Peyer's patch (tissue), 4 donors: Measurements from ENCODE around the gene SLC7A11. TPM values are rescaled to one million over a fixed set of nuclear protein-coding genes. Genes with fewer than 3 reads are reported as not detected.

Source experiments
- DNase-seq, 3 donors: peaks; one replicate each; pipeline ENCODE4 v3.0.0-alpha.2; 2017 to 2019
- H3K27ac ChIP-seq, 4 donors: fragments of 200-600 bp; sonication (generic); one replicate each; pipeline ENCODE4 v1.5.1; 2016 to 2019
- H3K27me3 ChIP-seq, 2 donors: fragments of 200-600 bp; sonication (generic); one replicate each; pipeline ENCODE4 v1.5.1; 2019
- H3K36me3 ChIP-seq, 3 donors: fragments of 200-600 bp; sonication (generic); one replicate each; pipeline ENCODE4 v1.5.1; 2016 to 2019
- H3K4me1 ChIP-seq, 4 donors: fragments of 200-600 bp; sonication (generic); one replicate each; pipeline ENCODE4 v1.5.1; 2016 to 2019
- H3K4me3 ChIP-seq, 4 donors: fragments of 200-600 bp; sonication (generic); 1 replicate in 3 of 4; 2 replicates in 1 of 4; pipeline ENCODE4 v1.5.1; 2016 to 2019; ENCODE audit warnings: mild to moderate bottlenecking in 1 of 4
- H3K9me3 ChIP-seq, 4 donors: fragments of 200-600 bp; sonication (generic); one replicate each; pipeline ENCODE4 v1.5.1; 2016 to 2019; ENCODE audit warnings: mild to moderate bottlenecking in 1 of 4
- POLR2A ChIP-seq, 2 donors: fragments of 450-650 bp; IDR thresholded peaks; one replicate each; pipeline ENCODE4 v1.5.1; 2017; ENCODE audit warnings: antibody characterized with exemption in 2 of 2, mild to moderate bottlenecking in 2 of 2, moderate library complexity in 2 of 2
- total RNA-seq, 4 donors: library from RNA; depleted of rRNA; stranded (reverse); fragments of >200 nt; gene quantifications; one replicate each; pipeline ENCODE4 v1.1.0, GENCODE V29; 2016
- TF ChIP-seq, protein P1 (sequence below), 6 experiments: fragments of 450-650 bp in 4 of 6; fragments of 200-600 bp in 2 of 6; sonication (generic) in 1 of 6; IDR thresholded peaks; one replicate each; pipeline ENCODE4 v1.5.1; 2017 to 2019; ENCODE audit warnings: antibody characterized with exemption in 6 of 6, mild to moderate bottlenecking in 3 of 6, moderate library complexity in 1 of 6

SLC7A11 gene
- total RNA-seq, 4 donors from 2014 or later, result under 0.01 to 0.88 (median 0.64) TPM

DNA sequence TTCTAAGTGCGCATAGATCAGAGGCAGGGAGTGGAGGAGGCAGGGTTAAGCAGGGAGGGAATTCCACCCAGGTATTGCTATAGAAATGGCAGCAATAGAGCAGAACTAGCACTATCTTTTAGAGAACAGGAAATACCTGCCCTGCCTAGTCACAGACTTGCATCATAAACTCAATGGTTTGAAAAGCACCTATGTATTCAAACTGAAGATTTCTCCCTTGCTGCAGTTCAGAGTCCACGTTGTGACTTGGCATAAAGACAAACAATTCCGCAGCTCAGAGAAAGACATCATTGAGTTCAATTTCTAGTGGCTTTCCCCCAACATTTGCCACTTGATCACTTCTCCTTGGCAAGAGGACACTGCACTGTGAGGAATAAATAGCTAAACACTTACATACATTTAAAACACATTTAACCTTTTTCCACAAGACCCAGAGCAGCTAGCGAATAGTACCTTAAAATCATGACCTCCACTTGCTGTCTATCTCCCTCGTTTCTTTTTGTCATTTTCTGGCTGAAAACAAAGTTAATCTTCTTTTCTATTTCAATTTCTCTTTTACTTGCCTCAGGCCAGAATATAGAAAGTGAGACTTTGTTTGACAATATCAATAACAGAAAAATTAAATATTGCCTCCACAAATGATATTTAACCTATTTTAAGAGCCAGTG, 42.4 kb downstream of the SLC7A11 start:
- Histone ChIP-seq H3K36me3 (no peaks in the 10 kb centered on the region), H3K4me1 (no peaks in the 10 kb centered on the region), H3K27me3 (no peaks in the 10 kb centered on the region), H3K4me3 (peak overlapping the region in 1 of 4 donors; percentile 30), H3K27ac (peak overlapping the region in 2 of 4 donors; percentile 52 to 75), H3K9me3 (no peaks in the 10 kb centered on the region)
- peak in 1 of 3 donors; percentile 67 for DNase-seq
- TF ChIP-seq POLR2A (IDR thresholded peaks at IDR 0.05), result no peak
- TF ChIP-seq, protein P1, sequence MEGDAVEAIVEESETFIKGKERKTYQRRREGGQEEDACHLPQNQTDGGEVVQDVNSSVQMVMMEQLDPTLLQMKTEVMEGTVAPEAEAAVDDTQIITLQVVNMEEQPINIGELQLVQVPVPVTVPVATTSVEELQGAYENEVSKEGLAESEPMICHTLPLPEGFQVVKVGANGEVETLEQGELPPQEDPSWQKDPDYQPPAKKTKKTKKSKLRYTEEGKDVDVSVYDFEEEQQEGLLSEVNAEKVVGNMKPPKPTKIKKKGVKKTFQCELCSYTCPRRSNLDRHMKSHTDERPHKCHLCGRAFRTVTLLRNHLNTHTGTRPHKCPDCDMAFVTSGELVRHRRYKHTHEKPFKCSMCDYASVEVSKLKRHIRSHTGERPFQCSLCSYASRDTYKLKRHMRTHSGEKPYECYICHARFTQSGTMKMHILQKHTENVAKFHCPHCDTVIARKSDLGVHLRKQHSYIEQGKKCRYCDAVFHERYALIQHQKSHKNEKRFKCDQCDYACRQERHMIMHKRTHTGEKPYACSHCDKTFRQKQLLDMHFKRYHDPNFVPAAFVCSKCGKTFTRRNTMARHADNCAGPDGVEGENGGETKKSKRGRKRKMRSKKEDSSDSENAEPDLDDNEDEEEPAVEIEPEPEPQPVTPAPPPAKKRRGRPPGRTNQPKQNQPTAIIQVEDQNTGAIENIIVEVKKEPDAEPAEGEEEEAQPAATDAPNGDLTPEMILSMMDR (IDR thresholded peaks at IDR 0.05), result no peak

DNA sequence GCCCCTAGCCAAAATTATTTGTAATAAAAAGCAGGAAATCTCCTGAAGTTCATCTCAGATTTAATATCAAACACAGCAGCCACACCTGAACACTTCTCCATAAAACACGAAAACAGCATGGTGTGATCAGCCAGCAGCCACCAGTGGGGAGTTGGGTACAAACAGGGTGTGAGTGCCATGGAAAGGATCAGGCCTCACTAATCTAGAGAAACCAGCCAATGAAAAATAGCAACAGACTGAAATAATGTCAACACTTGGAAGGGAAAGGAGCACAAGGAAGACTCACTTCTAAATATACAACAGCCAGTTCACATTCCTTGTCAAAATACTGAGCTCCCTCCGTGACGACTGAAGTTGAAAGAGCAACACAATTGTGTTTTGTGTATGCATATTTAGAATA, 46.0 kb downstream of the SLC7A11 start:
- no peaks in the 10 kb centered on the region for H3K36me3 ChIP-seq
- no peak overlapping the region for H3K4me3 ChIP-seq
- H3K27me3 ChIP-seq, result no peaks in the 10 kb centered on the region
- no peaks in the 10 kb centered on the region for H3K9me3 ChIP-seq
- TF ChIP-seq POLR2A (IDR thresholded peaks at IDR 0.05), result no peak
- TF ChIP-seq, protein P1 (IDR thresholded peaks at IDR 0.05), result no peak
- DNase-seq, result no peak
- no peak overlapping the region for H3K27ac ChIP-seq
- no peaks in the 10 kb centered on the region for H3K4me1 ChIP-seq

DNA sequence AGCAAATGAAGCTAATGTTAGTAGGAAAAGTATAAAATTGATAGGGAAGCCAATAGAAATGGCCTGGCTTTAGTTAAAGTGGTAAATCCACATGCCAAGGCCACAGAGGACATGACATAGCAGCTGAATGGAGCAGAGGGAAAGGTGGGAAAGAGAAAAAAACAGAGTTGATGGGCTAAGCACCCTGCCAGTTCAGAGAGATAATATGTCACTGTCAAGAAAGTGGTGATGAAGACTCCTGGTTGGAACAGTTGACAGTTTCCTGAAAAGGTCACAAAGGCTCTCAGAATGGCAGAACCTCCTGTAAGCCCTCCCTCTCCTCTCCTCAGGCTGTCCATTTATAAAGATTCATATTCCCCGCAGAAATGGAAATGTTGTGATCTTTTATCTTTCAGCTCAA, 48.2 kb downstream of the SLC7A11 start:
- no peak for DNase-seq
- TF ChIP-seq, protein P1 (IDR thresholded peaks at IDR 0.05), result no peak
- no peak for TF ChIP-seq POLR2A (IDR thresholded peaks at IDR 0.05)
- no peak overlapping the region for H3K27ac ChIP-seq
- H3K4me3 ChIP-seq, result no peak overlapping the region
- no peaks in the 10 kb centered on the region for H3K27me3 ChIP-seq
- H3K9me3 ChIP-seq, result no peaks in the 10 kb centered on the region
- no peaks in the 10 kb centered on the region for H3K36me3 ChIP-seq
- H3K4me1 ChIP-seq, result no peaks in the 10 kb centered on the region

DNA sequence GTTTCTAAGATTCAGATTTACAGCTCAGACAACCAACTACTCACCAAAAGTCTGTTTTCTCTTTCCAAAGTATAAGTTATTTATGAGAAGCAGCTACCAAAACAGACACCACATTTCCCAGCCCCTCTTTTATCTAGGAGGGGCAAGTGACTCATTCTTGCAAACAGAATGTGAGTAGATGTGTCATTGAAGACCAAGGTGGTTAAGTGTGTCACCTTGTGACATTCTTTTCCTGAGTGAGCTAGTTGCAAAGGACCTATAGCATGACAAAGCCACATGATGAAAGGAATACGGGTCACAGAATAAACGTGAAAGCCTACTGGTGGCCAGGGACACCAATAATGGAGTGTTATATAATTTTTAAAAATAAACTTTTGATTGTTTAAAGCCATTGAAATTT, 50.0 kb downstream of the SLC7A11 start:
- Histone ChIP-seq H3K4me3 (no peak overlapping the region), H3K27me3 (no peaks in the 10 kb centered on the region), H3K27ac (no peak overlapping the region), H3K4me1 (no peaks in the 10 kb centered on the region), H3K36me3 (no peaks in the 10 kb centered on the region), H3K9me3 (no peaks in the 10 kb centered on the region)
- TF ChIP-seq POLR2A (IDR thresholded peaks at IDR 0.05), result no peak
- TF ChIP-seq, protein P1 (IDR thresholded peaks at IDR 0.05), result no peak
- DNase-seq, result no peak

DNA sequence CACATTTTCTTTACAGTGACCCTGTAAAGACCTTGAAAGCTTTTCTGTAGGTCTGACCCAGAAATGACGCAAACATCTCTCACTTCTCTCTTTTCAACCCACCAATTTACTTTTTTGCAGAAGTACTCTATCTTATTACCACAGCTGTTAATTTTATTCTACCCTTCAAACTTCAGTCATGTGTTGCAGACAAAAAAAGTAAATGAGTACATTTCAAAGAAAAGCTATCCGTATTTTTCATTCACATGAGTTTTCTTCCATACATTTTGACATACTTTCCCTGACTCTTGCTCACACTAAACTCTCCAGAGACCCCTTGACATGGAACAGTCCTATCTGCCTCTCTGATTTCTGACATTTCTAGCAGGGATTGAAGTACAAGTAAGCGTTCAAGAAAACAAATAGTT, 51.7 kb downstream of the SLC7A11 start:
- Histone ChIP-seq H3K27ac (no peak overlapping the region), H3K4me1 (no peaks in the 10 kb centered on the region), H3K9me3 (no peaks in the 10 kb centered on the region), H3K36me3 (no peaks in the 10 kb centered on the region), H3K27me3 (no peaks in the 10 kb centered on the region), H3K4me3 (no peak overlapping the region)
- TF ChIP-seq, protein P1 (IDR thresholded peaks at IDR 0.05), result no peak
- TF ChIP-seq POLR2A (IDR thresholded peaks at IDR 0.05), result no peak
- DNase-seq, result no peak
